CD1c-positive myeloid dendritic cell (primary cell): ENCODE results near the gene CAPZB.
"Not testable (repeated sequence)": the region's sequence is repeated elsewhere in the genome, so short reads cannot be mapped to it uniquely, and the experiment has no call there.

Source experiments
- DNase-seq: peaks from one replicate; pipeline ENCODE4 v3.0.0-alpha.2; 2016; ENCODE audit errors: extremely low spot score

Gene CAPZB

DNA sequence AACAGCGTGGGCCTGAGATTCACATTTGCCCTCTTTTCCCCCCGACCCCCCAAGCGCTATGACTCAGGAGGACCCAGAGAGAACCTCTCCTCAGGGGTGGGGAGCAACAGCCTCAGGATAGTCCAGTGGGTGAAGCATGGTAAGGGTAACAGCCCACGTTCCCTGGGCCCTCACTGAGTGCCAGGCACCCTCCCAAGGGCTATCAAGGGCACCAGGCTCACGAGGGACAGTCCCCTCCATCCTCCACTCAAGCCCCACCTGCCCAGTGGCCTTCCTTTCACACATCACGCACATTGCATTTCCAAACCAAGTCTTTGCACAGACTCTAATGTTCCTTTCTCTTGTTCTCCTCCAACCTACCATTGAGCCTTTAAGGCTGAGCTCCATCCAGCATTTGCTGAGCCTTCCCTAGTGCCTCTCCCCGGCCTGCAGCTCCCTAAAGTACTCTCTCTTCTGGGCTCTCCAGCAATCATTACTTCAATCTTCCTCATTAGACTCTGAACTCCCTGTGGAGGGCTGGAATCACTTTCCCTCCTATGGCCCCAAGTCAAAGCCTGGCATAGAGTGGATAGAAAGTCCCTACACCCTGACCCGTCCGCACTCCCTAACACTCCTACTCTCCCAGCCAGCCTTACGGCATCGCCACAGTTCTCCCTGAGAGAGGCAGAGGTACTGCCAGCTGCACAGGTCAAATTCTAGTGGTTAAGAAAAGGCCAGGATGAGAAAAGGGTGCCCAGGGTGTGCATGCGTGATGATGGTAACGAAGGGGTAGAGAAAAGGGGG lies 174.4 kb downstream of the CAPZB start:
- DNase-seq, result no peak

DNA sequence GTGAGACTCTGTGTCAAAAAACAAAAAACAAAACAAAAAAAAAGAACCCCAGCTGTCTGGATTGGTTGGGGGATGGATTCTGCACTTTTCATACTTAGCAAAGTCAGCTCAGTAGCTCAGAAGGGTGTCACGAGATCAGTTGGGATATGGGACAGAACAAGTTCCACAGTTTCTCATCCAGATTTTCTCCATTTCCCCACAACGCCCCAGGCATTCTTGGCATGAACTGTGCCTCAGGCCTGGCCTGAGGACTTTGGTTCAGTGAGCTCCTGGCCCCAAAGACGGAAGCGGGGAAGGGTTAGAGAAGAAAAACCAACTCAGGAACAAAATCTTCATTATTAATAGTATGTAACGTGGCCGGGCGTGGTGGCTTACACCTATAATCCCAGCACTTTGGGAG lies 175.3 kb downstream of the CAPZB start:
- no peak for DNase-seq

DNA sequence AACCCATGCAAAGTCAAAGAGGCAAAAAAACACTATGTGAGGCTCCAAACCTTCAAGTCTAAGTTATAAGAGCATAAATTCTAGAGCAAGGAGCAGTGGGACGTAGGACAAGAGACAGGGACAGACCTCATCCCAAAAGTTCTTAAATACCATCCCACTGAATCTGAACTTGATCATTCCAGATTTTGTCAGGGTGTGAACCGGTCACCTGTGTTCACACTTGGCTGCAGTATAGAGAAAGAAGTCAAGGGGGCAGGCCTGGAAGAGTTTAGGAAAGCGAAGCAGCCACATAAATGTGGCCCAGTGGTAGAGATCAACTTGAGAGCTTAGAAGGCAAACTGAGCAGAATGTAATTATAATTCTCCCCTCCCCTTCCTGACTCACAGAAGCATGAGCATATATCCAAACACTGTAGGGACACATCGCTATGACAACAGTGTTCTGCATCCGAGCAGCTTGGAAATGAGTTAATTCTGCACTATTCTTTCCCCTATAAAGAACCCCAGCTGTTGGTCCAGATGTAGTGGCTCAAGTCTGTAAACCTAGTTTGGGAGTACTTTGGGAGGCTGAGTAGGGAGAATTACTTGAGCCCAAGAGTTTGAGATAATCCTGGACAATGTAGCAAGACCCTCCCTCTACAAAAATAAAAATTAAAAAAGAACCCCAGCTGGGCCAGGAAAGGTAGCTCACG lies 176.1 kb downstream of the CAPZB start:
- no peak for DNase-seq

DNA sequence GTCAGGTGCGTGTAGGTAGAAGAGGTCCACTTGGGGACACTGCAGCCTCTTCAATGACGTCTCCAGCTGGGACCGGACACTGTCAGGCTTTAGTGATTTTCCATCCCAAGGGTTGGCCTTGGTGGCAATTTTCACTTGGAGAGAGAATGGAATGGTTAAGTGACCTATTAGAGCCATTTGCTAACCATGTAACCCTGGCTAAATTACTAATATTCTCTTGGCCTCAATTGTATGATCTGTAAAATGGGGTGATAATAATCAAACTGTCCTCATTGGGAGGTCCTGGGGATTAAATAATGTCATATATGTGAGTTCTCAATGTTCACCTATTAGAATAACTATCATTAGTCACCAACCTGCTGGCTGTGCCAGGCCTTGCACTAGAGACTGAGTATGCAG lies 176.8 kb downstream of the CAPZB start:
- DNase-seq, result no peak

DNA sequence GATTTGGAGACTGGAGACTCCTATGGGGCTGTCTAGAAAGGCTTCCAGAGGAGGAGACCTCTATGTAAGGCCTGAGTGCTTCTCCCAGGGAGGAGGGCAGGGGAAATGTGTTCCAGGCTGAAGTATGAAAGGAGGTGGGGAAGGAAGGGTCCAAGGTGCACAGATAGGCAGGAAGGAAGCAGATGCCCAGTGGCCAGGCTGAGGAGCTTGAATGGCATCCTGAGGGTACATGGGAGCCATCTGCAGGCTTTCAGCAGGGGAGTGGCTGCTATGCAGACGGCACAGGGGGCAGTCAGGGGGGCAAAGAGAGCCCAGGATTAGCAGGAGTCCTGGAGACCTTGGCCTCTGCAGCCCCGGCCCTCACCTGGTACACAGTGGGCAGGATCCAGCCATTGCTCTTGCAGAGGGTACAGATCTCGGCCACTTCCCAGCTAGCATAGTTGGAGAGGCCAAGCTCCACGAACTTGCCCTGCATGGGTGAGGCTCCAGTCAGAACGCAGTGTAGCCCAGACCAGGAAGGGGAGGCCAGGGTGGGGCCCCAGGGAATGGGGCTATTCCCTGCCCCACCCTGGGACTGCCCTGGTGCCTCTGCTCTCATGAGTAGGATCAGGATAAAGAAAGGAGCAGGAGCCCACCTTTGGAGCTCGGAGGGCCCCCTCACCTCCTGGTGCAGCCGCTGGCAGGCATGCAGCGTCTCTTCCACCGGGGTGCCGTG lies 177.4 kb downstream of the CAPZB start:
- no peak for DNase-seq

DNA sequence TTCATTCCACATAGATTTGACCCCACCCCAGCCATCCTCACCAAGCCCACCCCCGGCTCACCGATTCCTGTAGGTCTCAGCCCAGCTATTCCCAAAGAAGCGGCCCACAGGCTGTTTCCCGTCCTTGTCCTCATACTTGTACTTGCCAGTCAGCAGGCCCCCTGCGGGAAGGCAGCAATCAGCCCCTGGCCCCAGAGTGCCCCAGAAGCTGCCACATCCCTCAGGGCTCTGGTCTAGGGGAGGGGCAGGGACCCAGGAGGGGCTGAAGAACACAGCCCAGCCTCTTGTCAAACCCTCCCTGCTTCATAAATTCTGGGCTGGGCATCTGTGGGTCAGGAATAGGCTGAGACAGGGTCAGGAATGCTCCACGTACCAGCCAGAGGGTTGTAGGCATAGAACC lies 178.4 kb downstream of the CAPZB start:
- DNase-seq, result no peak

DNA sequence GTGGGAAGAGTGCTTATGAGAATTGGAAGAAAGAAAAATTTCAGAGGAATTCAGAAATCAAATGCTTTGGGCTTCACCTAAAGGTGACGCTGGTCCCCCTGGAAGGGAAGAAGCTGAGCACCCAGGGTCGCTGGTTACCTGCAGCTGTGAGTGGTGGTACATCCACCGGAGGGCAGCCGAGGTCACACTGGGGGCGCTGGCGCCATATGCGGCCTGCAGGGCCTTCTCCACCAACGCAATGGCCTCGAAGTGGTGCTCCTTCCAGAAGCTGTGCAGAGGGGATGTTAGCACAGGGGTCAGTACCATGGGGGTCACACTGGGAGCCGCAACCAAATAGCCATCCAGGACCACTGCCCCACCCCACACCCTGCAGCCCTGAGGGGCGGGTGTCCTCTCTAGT lies 179.5 kb downstream of the CAPZB start:
- DNase-seq, result no peak

DNA sequence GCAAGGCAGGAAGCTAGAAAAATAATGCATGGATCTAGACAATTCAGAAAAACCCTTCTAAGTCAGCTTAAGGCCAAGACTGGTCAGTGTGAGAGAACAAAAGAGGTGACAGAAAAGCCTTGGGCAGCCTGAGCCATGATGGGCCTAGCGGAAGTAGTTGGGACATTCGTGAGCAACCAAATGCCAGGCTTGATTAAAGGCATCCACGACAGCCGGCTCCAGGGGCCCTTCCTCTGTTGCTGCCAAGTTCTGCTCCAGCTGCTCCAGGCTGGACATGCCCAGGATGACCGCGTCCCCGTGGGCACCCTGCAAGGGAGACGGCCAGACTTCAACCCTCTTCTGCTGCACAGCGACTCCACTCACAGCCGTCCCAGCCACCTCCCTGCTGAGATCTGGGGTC lies 181.3 kb downstream of the CAPZB start:
- not testable (repeated sequence) for DNase-seq

DNA sequence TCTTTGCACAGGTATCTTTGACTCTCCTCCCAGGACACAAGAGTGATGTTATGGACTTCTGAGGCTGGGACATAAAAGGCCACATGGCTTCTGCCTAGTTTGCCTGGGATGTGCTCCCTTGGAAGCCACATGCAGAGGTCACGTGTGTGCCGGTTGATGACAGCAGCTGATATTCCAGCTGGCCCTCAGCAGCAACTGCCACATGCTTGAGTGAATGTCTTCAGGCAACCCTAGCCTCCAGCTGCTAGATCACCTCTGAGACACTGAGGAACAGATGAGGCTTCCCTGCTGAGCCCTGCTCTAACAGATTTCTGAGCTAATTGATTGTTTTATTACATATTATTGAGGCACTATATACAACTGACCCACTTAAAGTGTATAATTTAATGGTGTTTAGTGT lies 185.1 kb downstream of the CAPZB start:
- no peak for DNase-seq

DNA sequence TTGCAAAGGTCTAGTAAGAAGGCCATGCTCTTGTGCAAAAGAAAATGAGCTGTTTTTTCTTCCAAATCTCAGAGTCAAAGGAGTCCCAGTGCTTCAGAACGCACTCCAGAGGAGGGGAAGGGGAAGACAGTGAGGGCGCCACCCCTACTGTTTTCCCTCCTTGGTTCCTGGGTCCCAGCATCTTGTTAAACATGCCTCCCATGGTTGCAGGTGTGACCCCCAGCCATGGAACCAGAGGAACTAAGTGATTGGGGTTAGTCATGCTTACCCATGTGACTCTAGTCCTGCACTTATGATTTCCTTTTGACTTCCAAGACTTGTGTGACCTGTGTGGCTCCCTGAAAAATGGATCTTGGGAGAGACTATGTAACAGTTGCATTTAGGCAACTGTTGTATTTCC lies 190.7 kb downstream of the CAPZB start:
- DNase-seq, result no peak

DNA sequence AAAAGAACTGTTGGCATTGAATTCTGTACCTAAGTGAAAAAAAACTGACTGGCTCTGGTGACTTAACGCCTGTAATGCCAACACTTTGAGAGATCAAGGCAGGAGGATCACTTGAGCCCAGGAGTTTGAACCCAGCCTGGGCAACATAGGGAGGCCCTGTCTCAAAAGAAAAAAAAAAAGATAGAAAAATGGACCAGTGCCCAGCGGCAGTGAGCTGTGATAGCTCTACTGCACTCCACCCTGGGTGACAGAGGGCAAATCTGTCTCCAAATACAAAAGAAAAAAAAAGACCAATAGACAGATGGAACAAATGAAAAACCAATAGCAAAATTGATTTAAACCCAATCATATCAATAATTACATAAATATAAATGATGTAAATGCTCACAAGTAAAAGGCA lies 196.1 kb downstream of the CAPZB start:
- no peak for DNase-seq
